Panc1 (cell line): ENCODE measurements around the gene AMBP. TPM values are rescaled to one million over a fixed set of nuclear protein-coding genes. Genes with fewer than 3 reads are reported as not detected.

Experiments
- ATAC-seq: fragments of 200-7000 bp; cut with Tn5 transposase; 2 replicates; pipeline ENCODE4 v1.9.1; 2020; ENCODE audit warnings: mild to moderate bottlenecking, moderate library complexity
- BruUV-seq: library from RNA; stranded (reverse); fragments of 400-500 nt; replicated peaks from 2 replicates; lab custom pipeline; 2021; lab: Mats Ljungman, UMichigan
- CTCF ChIA-PET: fragments of 300-600 bp; sonication (Branson Sonifier 250); formaldehyde crosslinking; loops from one replicate; lab custom pipeline; 2022; ENCODE audit warnings: antibody characterized with exemption; lab: Charles Lee
- POLR2A ChIA-PET: fragments of 300-600 bp; sonication (Branson Sonifier 250); formaldehyde crosslinking; loops from one replicate; lab custom pipeline; 2022; ENCODE audit warnings: antibody characterized with exemption; lab: Charles Lee
- DNase-seq: peaks from one replicate; pipeline ENCODE4 v3.0.0-alpha.2; 2010; ENCODE audit warnings: low read depth, low spot score
- H3K27ac ChIP-seq: 2 replicates; pipeline ENCODE4 v1.5.1; 2011; ENCODE audit warnings: mild to moderate bottlenecking, low read length, inconsistent platforms
- H3K27me3 ChIP-seq: fragments of 200-500 bp; sonication (Bioruptor generic); 2 replicates; pipeline ENCODE4 v1.6.0; 2014; ENCODE audit warnings: low read length, inconsistent platforms; ENCODE audit not compliant: control insufficient read depth, insufficient read depth
- H3K36me3 ChIP-seq: fragments of 200-500 bp; sonication (Bioruptor generic); 2 replicates; pipeline ENCODE4 v1.5.1; 2014; ENCODE audit warnings: inconsistent platforms, mild to moderate bottlenecking, low read length, moderate library complexity; ENCODE audit not compliant: control insufficient read depth, insufficient read depth
- H3K4me1 ChIP-seq: 2 replicates; pipeline ENCODE4 v1.5.1; 2011; ENCODE audit warnings: inconsistent platforms, mild to moderate bottlenecking, low read length, moderate library complexity; ENCODE audit not compliant: control insufficient read depth, insufficient read depth
- H3K4me3 ChIP-seq, 2 experiments: 2 replicates each; pipeline ENCODE4 v1.5.1; 2011 to 2012; ENCODE audit warnings: low read depth in 2 of 2, low read length in 2 of 2, mild to moderate bottlenecking in 2 of 2, inconsistent platforms in 1 of 2, moderate library complexity in 1 of 2
- H3K9me3 ChIP-seq: fragments of 200-500 bp; sonication (Bioruptor generic); 2 replicates; pipeline ENCODE4 v1.5.1; 2014; ENCODE audit warnings: low read depth, mild to moderate bottlenecking, inconsistent platforms, low read length, moderate library complexity; ENCODE audit not compliant: control insufficient read depth, insufficient read depth
- POLR2AphosphoS5 ChIP-seq: IDR thresholded peaks from 2 replicates; pipeline ENCODE4 v1.6.1; 2012; ENCODE audit warnings: mild to moderate bottlenecking, low read depth, low read length, moderate library complexity
- SIN3A ChIP-seq: IDR thresholded peaks from 2 replicates; pipeline ENCODE4 v1.6.1; 2012; ENCODE audit warnings: low read depth, mild to moderate bottlenecking, low read length, moderate library complexity, borderline replicate concordance; ENCODE audit not compliant: insufficient read depth
- TCF7L2 ChIP-seq: IDR thresholded peaks from 2 replicates; pipeline ENCODE4 v1.6.1; 2011; ENCODE audit warnings: mild to moderate bottlenecking, low read depth, low read length, inconsistent platforms
- in situ Hi-C: cut with HindIII; loops from 2 replicates; pipeline ENCODE4 v1.10.0; 2016; ENCODE audit warnings: low sequenced_read_pairs, low pct_unique_long_range_greater_than_20kb
- intact Hi-C: fragments of 100-400 bp; cut with micrococcal nuclease; formaldehyde crosslinking; loops from one replicate; pipeline ENCODE4 v1.10.0; 2022; ENCODE audit not compliant: unreplicated experiment
- total RNA-seq: library from RNA; stranded (reverse); gene quantifications from one replicate; pipeline ENCODE4 v1.2.1, GENCODE V29; 2021; ENCODE audit not compliant: unreplicated experiment
- TF ChIP-seq, protein P1 (sequence below), 2 experiments: IDR thresholded peaks; 2 replicates each; pipeline ENCODE4 v1.6.1; 2011 to 2012; ENCODE audit warnings: low read depth in 2 of 2, control low read depth in 1 of 2, low read length in 1 of 2, mild to moderate bottlenecking in 1 of 2, moderate library complexity in 1 of 2; ENCODE audit not compliant: insufficient read depth in 1 of 2
- TF ChIP-seq, protein P2 (sequence below): fragments of 450-650 bp; IDR thresholded peaks from 2 replicates; pipeline ENCODE4 v1.5.1; 2017; ENCODE audit warnings: mild to moderate bottlenecking

The AMBP gene
- total RNA-seq, 1 experiment from 2014 or later = 1.7 TPM

DNA sequence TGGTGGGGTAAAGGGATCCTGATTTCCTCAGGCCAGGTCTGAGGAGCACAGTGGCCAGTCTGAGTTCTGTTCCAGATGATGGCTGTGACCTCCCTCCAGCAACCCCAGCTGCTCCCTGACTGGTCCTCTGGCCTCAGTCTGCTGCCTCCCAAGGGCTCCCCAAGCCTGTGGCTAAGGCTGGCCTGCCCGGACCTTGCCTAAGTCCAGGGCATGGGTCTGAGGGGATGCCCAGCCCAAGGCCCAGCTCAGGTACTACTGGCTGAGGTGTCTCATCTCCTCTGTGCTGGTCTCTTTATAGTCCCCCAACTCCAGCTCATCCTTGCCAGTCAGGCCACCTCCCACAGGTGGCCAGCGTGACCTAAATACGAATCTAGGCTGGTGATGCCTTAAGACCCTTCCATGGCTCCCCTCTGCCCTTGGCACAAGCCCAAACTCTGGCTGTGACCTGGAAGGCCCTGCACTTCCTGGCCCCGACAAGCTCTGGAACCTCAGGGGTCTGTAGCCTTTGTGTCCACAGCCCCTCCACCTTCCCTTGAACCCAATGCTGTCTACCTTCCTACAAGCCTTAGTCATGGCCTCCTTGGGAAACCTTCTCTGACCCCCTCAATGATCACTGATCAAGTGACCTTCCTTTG lies 11.2 kb upstream of the AMBP start:
- Histone ChIP-seq H3K9me3 (no peaks in the 10 kb centered on the region), H3K27ac (no peak overlapping the region), H3K36me3 (no peaks in the 10 kb centered on the region), H3K4me3 (no peak overlapping the region), H3K27me3 (no peaks in the 10 kb centered on the region), H3K4me1 (no peaks in the 10 kb centered on the region)
- ChIA-PET CTCF (no interaction called here), POLR2A (interaction anchor here (0.6 kb wide), 1 partner anchor 224 kb away, joined by 3 read pairs; no protein-coding TSS in a partner anchor)
- intact Hi-C loops = no loop called here
- no peak for ATAC-seq
- in situ Hi-C loops = no loop called here
- DNase-seq = no peak
- no TSS peak for BruUV-seq
- TF ChIP-seq TCF7L2 (no peak), SIN3A (no peak)

DNA sequence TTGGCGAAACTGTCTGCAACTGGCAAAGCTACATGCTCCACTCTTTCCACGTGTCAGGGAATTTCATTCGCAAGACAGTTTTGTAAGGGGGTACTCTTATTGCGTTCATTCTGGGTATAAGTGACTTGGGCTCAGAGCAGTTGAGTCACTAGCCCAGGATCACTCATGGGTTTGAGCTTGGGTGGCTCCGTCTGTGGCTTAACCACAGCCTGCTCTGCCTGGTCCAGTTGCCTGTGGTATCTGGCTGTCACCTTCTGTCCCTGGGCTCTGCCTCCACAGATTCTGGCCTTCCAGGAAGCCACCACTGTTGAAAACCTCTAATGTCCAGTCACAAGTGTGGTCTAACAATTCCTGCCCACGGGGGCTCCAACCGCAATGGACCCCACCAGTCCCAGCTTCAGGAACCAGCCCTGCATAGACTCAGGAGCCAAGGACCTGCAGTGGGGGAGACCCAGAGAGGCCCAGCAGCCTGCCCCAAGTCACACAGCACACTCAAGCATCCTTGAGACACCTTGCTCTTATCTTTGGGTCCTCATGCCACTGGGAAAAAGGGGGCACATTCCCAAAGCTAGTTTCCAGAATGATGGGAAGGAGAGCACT lies 10.6 kb upstream of the AMBP start:
- in situ Hi-C loops = no loop called here
- BruUV-seq = no TSS peak
- TF ChIP-seq TCF7L2 = no peak
- TF ChIP-seq, protein P1, sequence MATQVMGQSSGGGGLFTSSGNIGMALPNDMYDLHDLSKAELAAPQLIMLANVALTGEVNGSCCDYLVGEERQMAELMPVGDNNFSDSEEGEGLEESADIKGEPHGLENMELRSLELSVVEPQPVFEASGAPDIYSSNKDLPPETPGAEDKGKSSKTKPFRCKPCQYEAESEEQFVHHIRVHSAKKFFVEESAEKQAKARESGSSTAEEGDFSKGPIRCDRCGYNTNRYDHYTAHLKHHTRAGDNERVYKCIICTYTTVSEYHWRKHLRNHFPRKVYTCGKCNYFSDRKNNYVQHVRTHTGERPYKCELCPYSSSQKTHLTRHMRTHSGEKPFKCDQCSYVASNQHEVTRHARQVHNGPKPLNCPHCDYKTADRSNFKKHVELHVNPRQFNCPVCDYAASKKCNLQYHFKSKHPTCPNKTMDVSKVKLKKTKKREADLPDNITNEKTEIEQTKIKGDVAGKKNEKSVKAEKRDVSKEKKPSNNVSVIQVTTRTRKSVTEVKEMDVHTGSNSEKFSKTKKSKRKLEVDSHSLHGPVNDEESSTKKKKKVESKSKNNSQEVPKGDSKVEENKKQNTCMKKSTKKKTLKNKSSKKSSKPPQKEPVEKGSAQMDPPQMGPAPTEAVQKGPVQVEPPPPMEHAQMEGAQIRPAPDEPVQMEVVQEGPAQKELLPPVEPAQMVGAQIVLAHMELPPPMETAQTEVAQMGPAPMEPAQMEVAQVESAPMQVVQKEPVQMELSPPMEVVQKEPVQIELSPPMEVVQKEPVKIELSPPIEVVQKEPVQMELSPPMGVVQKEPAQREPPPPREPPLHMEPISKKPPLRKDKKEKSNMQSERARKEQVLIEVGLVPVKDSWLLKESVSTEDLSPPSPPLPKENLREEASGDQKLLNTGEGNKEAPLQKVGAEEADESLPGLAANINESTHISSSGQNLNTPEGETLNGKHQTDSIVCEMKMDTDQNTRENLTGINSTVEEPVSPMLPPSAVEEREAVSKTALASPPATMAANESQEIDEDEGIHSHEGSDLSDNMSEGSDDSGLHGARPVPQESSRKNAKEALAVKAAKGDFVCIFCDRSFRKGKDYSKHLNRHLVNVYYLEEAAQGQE (IDR thresholded peaks at IDR 0.05; ENCODE audit: insufficient read depth in 1 of 2, low read depth in 2 of 2, low read length in 1 of 2) = no peak
- TF ChIP-seq SIN3A = no peak
- TF ChIP-seq, protein P2, sequence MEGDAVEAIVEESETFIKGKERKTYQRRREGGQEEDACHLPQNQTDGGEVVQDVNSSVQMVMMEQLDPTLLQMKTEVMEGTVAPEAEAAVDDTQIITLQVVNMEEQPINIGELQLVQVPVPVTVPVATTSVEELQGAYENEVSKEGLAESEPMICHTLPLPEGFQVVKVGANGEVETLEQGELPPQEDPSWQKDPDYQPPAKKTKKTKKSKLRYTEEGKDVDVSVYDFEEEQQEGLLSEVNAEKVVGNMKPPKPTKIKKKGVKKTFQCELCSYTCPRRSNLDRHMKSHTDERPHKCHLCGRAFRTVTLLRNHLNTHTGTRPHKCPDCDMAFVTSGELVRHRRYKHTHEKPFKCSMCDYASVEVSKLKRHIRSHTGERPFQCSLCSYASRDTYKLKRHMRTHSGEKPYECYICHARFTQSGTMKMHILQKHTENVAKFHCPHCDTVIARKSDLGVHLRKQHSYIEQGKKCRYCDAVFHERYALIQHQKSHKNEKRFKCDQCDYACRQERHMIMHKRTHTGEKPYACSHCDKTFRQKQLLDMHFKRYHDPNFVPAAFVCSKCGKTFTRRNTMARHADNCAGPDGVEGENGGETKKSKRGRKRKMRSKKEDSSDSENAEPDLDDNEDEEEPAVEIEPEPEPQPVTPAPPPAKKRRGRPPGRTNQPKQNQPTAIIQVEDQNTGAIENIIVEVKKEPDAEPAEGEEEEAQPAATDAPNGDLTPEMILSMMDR = no peak
- no peak for TF ChIP-seq POLR2AphosphoS5
- no peak overlapping the region for H3K4me3 ChIP-seq
- no peak overlapping the region for H3K27ac ChIP-seq
- ChIA-PET POLR2A (no interaction called here), CTCF (no interaction called here)
- no peak for DNase-seq
- no peaks in the 10 kb centered on the region for H3K4me1 ChIP-seq
- no peaks in the 10 kb centered on the region for H3K36me3 ChIP-seq
- intact Hi-C loops = no loop called here
- no peaks in the 10 kb centered on the region for H3K9me3 ChIP-seq
- no peak for ATAC-seq
- H3K27me3 ChIP-seq = no peaks in the 10 kb centered on the region

DNA sequence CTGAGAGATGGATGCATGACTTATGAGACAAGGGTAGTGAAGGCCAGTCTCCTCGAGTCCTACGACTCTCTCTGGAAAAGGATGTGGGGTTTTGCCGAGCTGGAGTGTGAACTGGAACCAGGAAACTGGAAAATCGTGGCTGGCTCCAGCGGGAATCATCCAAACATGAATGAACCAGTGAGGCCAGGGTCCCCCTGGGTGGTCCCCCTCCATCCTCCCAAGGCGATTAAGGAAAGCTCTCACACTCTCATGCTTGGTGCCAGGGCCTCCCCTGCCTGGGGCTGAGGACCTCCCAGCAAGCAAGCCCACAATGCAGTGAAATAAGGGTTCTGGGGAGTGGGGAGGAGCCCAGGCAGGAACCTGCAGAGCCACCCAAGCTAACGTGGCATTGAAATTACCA lies 9.6 kb upstream of the AMBP start:
- in situ Hi-C loops (no loop called here), intact Hi-C loops (no loop called here)
- no peaks in the 10 kb centered on the region for H3K9me3 ChIP-seq
- ChIA-PET CTCF (no interaction called here), POLR2A (no interaction called here)
- no peaks in the 10 kb centered on the region for H3K36me3 ChIP-seq
- no TSS peak for BruUV-seq
- H3K27ac ChIP-seq = no peak overlapping the region
- H3K27me3 ChIP-seq = no peaks in the 10 kb centered on the region
- TF ChIP-seq, protein P1 (IDR thresholded peaks at IDR 0.05; ENCODE audit: insufficient read depth in 1 of 2, low read depth in 2 of 2, low read length in 1 of 2) = no peak
- TF ChIP-seq SIN3A (no peak), TCF7L2 (no peak), POLR2AphosphoS5 (no peak)
- TF ChIP-seq, protein P2 = no peak
- no peaks in the 10 kb centered on the region for H3K4me1 ChIP-seq
- no peak overlapping the region for H3K4me3 ChIP-seq
- ATAC-seq (no peak), DNase-seq (no peak)
